GM20000 (cell line): ENCODE results near the gene MTPN.

Experiments
- DNase-seq: peaks from one replicate; pipeline ENCODE4 v3.0.0; 2012; ENCODE audit warnings: low spot score
- TF ChIP-seq, protein P1 (sequence below): IDR thresholded peaks from 2 replicates; pipeline ENCODE4 v1.5.1; 2012; ENCODE audit warnings: mild to moderate bottlenecking, control low read depth; ENCODE audit errors: extremely low read depth, missing control alignments

Gene MTPN

DNA sequence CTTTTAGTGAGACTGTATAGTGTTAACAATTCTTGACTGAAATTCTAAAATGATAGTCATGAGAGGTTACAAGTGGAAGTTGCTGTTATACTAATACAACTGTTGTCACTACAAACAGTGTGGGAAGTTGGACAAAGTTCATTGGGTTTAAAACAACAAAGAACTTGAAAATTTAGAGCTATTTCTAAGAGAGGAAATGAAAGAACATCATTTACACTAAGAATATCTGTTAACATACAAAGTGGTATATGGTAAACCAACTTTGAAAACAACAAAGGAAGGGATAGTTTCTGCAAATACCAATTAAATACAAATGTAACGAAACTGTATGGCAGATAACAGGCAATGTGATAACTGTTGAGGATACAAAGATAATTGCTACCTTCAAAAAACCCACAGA is 11.6 kb downstream of the MTPN start:
- TF ChIP-seq, protein P1, sequence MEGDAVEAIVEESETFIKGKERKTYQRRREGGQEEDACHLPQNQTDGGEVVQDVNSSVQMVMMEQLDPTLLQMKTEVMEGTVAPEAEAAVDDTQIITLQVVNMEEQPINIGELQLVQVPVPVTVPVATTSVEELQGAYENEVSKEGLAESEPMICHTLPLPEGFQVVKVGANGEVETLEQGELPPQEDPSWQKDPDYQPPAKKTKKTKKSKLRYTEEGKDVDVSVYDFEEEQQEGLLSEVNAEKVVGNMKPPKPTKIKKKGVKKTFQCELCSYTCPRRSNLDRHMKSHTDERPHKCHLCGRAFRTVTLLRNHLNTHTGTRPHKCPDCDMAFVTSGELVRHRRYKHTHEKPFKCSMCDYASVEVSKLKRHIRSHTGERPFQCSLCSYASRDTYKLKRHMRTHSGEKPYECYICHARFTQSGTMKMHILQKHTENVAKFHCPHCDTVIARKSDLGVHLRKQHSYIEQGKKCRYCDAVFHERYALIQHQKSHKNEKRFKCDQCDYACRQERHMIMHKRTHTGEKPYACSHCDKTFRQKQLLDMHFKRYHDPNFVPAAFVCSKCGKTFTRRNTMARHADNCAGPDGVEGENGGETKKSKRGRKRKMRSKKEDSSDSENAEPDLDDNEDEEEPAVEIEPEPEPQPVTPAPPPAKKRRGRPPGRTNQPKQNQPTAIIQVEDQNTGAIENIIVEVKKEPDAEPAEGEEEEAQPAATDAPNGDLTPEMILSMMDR: no peak
- no peak for DNase-seq

DNA sequence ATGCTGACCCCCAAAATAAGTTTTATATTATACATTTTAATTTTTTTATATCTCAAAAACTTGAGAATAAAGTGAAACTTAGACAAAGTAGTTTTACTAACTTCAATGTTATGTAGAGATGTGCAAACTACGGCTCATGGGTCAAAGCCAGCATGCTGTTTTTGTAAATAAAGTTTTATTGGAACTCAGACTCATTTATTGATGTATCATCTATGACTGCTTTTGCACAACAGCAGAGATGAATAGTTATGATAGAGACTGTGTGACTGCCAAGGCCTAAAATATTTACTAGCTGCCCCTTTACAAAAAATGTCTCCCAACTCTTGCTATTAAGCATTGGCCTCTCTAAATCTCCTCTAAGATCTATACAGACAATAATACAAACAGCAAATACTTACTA is 12.4 kb downstream of the MTPN start:
- TF ChIP-seq, protein P1: no peak

DNA sequence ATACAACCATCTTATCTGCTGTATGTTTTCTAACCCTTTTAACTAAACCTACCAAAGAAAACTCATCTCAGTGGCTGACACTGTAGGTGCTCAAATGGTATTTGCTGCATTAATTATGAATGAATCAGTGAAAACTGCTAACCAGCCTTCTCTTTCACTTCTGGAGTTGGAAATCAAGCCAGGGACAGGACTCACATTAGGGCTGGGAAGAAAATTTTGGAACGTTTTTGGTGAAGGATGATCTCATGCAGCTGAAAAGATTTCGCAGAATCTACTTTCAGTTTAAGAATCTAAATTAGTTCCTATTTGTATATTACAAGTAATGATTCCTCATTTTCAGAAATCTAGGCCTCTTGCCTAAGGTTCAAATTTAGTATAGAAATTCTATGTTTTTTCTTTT is 12.9 kb downstream of the MTPN start:
- TF ChIP-seq, protein P1: no peak
- no peak for DNase-seq

More for the DNA sequence above, 12.4 kb downstream of the MTPN start:
- no peak for DNase-seq

DNA sequence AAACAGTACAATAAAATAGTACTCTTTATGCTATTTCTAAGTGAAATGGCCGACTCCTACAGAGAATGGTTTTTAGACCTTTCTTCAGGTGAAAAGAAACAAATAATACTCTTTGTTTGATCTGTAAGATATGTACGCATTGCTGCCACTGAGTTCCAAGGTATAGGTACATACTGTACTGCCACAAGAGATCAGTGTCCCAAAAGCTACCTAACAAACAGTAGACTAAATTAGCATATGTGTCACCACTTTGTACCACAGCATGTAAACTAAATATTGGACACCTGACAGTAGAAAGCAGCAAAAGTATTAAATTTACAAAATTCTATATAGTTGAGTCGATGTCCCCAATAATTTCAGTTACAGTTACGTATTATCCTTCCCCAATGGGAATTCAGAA is 14.4 kb downstream of the MTPN start:
- TF ChIP-seq, protein P1: no peak
- DNase-seq: no peak

DNA sequence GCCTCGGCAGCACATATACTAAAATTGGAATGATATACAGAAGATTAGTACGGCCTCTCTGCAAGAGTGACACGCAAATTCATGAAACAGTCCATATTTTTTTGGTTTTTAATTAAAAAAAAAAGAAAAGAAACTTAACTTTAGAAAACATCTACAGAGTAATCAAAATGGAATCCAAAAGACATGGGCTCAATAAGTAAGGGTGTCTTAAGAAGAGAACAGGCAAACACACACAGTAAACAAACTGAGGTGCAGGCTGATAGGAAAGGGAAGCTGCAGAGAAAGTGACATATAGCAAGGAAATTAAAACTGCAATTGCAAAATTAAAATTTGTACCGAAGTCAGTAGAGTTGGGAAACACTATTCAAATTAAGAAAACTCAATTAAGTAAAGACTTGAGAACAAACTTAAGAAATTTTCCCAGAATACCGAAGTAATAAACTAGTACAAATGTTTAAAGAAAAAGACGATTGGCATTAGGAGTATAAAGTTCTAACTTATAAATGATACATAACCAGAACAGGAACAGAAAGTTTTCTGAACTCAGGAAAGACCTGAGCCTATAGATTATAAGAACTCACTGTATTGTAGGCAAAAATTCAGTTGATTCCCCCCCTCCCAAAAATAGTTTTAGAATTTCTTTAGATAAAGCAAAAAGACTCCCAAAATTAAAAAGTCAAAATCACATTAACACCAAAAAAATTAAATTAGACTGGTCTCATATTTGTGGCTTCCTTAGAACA is 16.3 kb downstream of the MTPN start:
- TF ChIP-seq, protein P1: no peak
- DNase-seq: no peak

DNA sequence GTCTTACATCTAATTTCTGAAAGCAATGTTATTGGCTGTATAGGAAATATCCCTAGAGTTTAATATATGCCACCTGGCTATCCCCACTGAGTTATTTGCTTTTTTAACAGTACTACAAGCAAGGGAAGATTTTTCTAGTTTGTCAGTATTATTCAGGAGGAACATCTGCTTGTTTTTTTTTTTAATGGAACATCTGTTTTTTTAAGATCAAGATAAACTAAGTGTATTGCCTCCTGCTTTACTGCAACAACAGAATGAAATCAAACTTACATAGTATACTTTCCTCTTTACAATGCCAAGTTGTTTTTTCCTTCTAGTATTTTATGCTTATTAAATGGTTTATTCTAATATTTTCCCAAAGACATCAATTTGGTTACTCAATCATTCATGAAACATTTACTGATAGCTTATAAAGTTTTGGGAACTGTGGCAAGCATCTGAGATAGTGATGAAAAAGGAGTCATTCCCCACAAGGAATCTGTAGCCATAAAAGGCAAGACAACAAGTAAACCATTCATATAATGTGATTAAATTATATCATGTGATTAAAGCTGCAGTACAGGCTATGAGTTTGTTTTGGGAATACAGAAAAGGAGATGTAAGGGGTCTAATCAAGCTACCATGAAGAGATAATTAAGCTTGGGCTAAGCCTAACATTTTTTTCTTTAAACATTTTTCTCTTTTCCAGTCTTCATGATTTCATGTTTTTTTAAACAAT is 17.4 kb downstream of the MTPN start:
- no peak for DNase-seq
- TF ChIP-seq, protein P1: no peak

DNA sequence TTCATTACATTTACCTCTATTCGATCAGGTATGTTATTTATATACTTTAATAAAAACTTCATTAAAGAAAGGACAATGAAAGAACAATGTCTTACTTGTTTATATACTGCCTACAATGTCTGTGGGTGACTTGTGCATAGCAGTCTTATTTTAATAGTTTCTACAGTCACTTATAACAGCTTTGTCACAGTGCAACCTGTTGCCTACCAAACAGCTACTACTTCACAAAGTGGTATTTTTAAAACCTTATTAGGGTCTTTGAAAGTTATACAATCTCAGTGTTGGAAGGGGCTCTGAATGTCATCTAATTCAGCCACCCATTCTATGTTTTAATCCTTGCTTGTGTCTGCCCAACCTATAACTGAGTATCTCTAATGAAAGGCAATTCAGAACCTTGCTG is 19.0 kb downstream of the MTPN start:
- DNase-seq: no peak
- TF ChIP-seq, protein P1: no peak
